Measurements from ENCODE around the gene MRNIP.

MRNIP gene

DNA sequence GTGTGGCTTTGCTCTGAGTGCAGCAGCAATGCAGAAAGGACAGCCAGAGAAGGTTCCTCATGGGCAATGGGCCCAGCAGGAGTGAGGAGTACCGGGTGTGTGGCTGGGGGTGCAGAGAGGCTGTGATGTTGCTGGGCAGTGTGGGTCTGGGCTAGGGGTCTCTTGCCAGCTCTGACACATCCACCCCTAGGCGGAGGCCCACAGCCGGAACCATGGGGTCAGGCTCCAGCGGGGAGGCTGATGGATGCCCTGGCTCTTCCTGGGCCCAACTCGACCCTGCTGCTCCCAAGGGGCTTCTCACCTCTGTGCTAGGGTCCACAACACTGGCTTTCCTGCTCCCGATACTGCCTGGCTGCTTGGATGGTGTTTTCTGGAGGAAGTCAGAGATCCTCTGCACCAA is 29.2 kb upstream of the MRNIP start:
- DNase-seq (ENCODE audit: low read depth): no peak

GRCh38 chr5:179887095-179887494 is 28.5 kb upstream of the MRNIP start:
- no peak for DNase-seq (ENCODE audit: low read depth)

GRCh38 chr5:179886190-179886911 is 27.7 kb upstream of the MRNIP start:
- no peak for DNase-seq (ENCODE audit: low read depth)

- DNase-seq (ENCODE audit: low read depth): no peak
Measured at GRCh38 chr5:179885491-179886090, 27.0 kb upstream of the MRNIP start.

DNA sequence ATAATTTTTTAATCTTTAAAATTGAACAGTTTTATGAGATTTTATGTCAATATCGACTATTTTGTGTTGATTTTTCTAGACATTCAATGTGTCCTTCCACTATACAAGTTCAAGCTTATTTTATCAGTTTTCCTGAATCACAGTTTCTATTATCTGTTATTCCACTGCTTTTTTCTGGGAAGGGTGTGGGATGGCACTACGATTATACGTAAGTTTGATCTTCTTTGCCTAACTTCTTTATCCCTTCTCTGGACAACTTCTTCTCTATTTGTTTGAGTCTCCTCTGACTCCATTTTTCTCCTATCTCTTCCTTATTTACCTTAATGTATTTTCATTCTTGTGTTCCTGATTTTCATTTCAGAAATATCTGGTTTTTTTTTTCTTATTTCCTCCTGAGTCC is 24.5 kb upstream of the MRNIP start:
- no peak for DNase-seq (ENCODE audit: low read depth)

GRCh38 chr5:179882338-179882737 is 23.7 kb upstream of the MRNIP start:
- DNase-seq (ENCODE audit: low read depth): no peak

DNA sequence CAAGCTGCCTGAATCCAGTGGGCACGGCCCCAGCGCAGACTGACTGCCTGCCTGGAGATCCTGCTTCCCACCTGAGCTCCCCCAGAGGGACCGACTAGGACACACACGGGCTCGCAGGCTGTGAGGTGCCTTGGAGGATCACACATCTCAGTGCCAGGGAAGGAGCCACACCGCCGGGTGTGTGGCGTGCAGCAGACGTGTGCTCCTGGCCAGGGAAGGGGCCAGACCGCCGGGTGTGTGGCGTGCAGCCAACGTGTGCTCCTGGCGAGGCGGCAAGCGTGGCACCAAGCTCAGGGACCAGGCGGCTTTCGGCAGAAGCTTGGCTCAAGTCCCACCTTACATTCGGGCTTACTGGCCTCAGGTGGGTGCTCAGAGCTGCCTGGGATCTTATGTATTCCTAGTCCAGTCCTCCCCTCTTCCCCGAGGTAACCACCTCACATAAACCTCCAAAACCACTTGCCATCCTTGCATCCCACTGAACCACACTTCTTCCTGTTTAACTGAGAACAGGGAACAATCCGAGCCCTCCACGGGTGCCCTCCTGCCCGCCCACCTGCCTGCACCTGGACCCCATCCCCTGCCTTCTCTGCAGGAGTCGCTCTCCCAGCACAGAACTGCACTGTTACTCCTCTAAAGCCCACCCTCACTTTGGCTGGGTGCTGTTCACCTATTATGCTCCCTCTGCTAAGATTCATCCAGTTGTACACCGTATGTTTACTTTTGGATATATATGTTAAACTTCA is 22.4 kb upstream of the MRNIP start:
- DNase-seq (ENCODE audit: low read depth): no peak

- no peak for DNase-seq (ENCODE audit: low read depth)
Measured at GRCh38 chr5:179880066-179880650, 21.5 kb upstream of the MRNIP start.

DNA sequence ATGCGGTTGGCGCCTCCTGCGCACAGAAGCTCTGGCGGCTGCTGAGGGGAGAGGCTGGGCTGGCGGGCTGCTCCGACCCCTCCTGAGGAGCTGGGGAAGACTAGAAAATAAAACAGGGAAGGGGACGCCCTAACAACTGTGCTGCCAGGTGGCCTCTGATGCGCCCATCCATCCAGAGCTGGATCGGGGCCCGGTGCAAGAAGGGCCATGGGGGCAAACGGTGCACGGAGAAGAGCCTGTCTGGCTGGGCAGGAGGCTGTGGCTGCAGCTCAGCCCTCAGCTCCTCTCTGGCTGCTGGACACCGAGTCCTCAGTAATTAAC is 21.0 kb upstream of the MRNIP start:
- no peak for DNase-seq (ENCODE audit: low read depth)

DNA sequence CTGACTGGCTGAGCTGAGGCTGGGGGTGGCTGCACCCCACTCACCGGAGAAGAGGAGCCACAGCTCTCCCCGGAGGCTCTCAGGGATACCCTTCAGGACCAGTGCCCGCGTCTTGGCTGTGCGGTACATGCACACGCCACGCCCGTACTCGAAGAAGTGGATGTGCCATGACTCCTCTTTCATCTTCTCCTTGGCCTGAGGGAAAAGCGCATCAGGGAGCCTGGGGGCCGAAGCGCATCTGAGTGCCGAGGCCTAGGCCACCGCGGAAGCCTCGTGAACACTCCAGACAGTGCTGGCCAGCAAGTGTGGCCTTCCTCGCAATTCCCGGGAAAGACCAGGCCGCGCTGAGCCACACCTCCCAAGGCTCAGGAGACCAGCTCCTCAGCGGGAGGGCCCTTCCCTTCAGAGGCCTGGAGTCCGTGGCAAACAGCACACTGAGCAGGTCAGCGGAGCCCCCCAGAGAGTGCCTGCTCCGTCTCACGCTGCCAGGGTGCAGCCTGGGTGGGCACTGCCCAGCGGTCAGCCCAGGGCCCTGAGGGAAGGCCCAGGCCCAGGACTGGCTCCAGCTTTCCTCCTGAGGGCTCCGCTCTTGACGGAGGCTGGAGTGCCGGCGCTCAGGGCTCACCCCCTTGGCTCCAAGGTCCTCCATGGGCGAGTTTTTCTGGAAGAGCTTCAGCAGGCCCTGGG is 20.5 kb upstream of the MRNIP start:
- DNase-seq (ENCODE audit: low read depth): no peak

DNA sequence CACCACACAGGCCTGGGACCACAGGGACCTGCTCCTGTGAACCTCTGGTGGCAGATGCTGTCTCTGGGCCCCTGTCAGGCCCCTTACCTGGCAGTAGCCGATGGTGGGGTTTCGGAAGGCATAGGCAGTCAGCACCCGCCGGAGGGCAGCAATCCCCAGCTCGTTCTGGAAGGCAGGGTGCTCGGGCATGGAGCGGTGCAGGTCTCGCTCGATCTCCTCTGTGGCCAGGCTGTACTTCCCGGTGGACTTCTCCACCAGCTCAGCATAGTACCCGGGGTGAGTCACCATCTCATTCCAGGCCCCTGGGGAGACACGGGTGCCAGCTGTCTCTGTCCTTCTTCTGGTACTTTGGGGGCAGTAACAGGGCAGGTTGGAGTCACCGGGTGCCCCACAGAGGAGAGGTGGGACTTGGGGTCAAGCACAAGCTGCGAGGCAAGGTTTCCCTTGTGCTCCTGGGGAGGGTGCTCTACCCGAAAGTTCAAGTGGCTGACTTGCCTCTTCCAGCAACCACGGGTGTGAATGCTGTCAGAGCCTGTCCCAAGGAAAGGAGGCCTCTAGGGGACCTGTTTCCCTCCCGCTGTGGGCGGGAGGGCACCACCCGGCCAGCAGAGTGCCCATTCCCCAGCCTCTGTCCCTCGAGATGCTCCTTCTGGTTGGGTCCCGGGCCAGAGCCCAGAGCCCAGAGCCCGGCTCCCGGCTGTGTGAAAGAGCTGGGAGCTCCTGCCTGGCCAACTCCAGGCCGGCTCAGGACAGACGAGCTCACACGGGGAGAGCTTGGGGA is 19.8 kb upstream of the MRNIP start:
- DNase-seq (ENCODE audit: low read depth): no peak

DNA sequence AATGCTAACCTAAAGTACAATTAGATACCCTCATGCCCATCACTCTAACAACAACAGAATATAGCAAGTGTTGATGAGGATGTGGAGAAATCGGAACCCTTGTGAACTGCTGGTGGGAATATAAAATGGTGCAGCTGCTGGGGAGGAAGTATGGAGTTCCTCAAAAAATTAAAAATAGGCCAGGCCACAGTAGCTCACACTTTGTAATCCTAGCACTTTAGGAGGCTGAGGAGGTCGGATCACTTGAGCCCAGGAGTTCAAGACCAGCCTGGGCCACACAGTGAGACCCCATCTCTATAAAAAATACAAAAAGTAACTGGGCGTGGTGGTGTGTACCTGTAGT is 18.0 kb upstream of the MRNIP start:
- DNase-seq (ENCODE audit: low read depth): no peak

DNA sequence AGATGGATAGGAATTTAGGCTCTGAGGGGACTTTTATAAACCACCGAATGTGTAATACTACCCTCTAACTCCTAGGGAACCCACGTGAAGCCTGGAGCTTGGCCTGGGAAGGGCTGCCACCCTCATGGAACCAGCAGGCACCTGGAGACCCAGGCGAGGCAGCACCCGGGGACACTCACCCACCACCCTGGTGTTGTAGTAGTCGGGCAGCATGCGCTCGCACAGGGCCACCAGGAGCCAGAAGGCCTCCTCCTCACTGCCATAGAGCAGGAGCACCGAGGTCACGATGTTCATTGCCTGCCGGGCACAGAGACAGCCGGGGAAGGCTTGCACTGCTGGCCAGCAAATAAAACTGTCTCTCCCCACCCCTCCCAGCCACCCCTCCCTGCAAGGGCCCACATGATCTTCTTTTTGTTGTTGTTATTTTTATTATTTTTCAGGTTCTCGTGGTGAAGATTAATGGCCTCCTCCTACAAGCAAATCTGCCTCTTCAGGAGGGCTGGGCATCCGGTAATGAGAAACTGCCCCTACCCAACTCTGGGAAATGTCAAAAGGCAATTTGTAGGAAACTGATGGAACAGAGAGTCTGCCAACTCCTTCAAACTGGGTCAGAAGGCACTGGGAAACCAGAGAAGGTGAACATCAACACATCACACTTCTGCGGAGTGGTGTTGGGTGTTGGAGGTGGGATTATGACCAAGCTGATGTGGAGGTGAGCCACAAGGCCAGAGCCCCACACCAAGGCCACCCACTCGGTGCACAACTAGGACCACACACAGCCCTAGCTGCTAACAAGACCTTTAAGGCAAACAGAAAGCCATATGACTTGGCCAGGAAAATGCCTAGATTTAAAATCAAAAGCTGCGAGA is 17.4 kb upstream of the MRNIP start:
- DNase-seq (ENCODE audit: low read depth): no peak

DNA sequence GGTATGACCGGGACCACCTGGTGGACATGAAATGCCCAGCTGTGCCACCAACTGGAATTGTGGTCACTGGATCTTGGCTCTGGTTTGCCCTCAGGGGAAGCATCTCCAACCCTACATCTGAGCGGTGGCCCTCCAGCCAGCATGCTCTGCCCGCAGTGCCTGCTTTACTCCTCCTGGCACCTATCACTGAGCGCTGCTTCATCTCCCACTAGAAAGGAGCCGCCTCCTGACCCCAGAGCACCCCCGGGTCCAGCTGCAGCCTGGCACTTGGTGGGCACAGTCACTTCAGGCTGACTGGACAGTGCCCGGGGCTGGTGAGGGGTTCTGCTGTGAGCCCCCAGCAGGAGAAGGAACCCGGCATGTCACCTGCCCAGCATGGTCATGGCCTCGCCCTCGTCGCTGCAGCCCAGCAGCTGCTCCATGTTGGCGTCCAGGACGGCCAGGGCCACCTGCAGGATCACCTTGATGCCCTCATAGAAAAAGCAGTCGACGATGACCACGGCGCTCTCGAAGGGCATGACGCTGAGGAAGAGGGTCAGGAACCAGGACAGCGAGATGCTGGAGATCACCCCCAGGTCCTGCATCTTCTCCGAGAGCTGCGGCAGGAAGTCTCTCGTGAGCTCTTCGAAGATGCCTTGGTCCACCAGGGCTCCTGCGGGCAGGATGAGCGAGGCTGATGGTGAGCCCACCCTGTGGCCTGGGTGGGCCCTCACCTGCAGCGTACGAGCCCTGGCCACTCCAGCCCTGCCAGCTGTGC is 16.1 kb upstream of the MRNIP start:
- no peak for DNase-seq (ENCODE audit: low read depth)

- no peak for DNase-seq (ENCODE audit: low read depth)
Measured at GRCh38 chr5:179874136-179874535, 15.5 kb upstream of the MRNIP start.

DNA sequence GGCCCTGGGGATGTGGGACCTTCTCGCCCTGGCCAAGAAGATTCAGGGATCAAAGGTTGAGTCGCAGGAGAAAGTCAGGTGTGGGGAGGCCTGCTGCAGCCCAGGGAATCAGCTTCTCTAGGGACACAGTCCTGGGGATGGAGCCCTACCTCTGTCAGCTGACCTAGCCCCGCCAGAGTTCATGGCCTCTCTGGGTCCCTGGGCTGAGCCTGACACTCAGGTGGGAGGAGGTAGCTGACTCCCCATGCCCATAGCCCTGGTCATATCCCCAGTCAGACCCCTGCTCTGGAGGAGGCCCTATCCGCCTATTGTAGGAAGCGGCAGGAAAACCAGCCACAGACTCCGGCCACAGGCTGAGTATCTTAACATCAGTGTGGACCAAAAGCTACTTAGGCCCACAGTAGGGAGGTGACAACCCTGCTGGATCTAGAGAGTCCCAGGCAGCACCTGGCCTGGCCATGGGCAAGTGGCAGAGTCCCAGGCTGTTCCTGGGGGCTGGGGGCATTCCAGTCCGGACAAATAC is 15.0 kb upstream of the MRNIP start:
- no peak for DNase-seq (ENCODE audit: low read depth)

DNA sequence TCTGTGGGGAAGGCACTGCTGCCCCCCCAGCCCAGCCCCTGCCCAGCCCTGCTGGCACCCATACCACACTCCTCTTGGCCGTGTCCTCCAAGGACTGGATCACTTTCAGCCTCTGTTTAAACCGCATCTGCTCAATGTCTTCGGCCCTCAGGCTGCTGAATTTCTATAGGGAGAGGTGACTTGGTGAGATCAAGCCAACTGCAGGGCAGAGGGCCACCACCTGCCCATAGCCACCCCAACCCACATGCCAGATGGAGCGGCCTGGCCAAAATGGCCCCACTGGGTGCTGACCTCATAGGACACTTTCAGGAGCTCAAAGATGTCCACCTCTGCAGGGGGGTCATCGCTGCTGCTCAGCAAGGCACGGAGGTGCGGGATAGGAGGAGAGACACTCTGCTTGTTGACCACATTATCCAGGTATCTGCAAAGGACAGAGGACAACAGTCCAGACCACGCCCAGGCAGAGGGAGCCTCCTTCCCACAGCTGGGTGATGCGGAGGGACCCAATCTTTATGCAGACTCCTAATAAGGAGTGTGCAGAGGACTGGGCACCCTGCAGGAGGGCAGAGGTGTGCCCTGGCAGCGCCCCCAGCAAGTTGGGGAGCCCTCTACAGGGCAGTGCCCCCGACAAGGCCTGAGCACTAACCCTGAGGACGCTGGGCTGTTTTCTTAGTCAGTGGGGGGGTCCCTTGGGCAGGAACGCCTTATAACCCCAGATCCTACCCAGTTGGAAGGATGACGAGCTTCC is 14.4 kb upstream of the MRNIP start:
- DNase-seq (ENCODE audit: low read depth): no peak

- no peak for DNase-seq (ENCODE audit: low read depth)
Measured at GRCh38 chr5:179872055-179872827, 13.6 kb upstream of the MRNIP start.

Data from T-helper 22 cell (primary cell).